Upper lobe of right lung (tissue), 1 donor: ENCODE data around the gene SPECC1L. TPM values are rescaled to one million over a fixed set of nuclear protein-coding genes. Genes with fewer than 3 reads are reported as not detected.
A peak's percentile ranks its signal among the peaks of the same experiment; 100 is the strongest.

Source experiments
- ATAC-seq: fragments of 200-7000 bp; cut with Tn5 transposase; one replicate; pipeline ENCODE4 v1.9.1; 2020; ENCODE audit warnings: mild to moderate bottlenecking, moderate library complexity
- DNase-seq: peaks from one replicate; pipeline ENCODE4 v3.0.0-alpha.2; 2020
- H3K27ac ChIP-seq: fragments of 200-600 bp; one replicate; pipeline ENCODE4 v1.8.0; 2022
- H3K27me3 ChIP-seq: fragments of 200-600 bp; one replicate; pipeline ENCODE4 v1.8.0; 2022; ENCODE audit warnings: mild to moderate bottlenecking
- H3K36me3 ChIP-seq: fragments of 200-600 bp; one replicate; pipeline ENCODE4 v1.8.0; 2022
- H3K4me1 ChIP-seq: fragments of 200-600 bp; one replicate; pipeline ENCODE4 v1.8.0; 2022
- H3K4me3 ChIP-seq: fragments of 200-600 bp; one replicate; pipeline ENCODE4 v1.8.0; 2022; ENCODE audit warnings: mild to moderate bottlenecking
- H3K9me3 ChIP-seq: fragments of 200-600 bp; one replicate; pipeline ENCODE4 v1.8.0; 2022
- CTCF ChIP-seq: fragments of 200-600 bp; IDR thresholded peaks from one replicate; pipeline ENCODE4 v1.8.0; 2022; ENCODE audit warnings: antibody characterized with exemption
- intact Hi-C: fragments of 100-400 bp; cut with DNase I; formaldehyde crosslinking; loops from one replicate; pipeline ENCODE4 v1.11.0; 2022
- total RNA-seq: library from RNA; stranded (reverse); fragmentation: NEBNext Ultra II Directional; extraction: Animal tissue kit (Norgen Biotek cat#: 25700); gene quantifications from one replicate; pipeline ENCODE4 v1.2.1, GENCODE V29; 2021
- donor health status: DM: no; HTN: yes; CAD: no; lungs with severe emphysema.

Gene SPECC1L
- total RNA-seq, 1 donor from 2014 or later = 87.1 TPM

GRCh38 chr22:24435861-24436371 is 165.3 kb downstream of the SPECC1L start:
- Histone ChIP-seq H3K36me3 (no peaks in the 10 kb centered on the region), H3K27me3 (no peaks in the 10 kb centered on the region), H3K4me3 (no peak overlapping the region), H3K9me3 (no peaks in the 10 kb centered on the region), H3K27ac (no peak overlapping the region), H3K4me1 (peaks cover 45% of the 10 kb centered on the region)
- TF ChIP-seq CTCF = no peak
- ATAC-seq (no peak), DNase-seq (peak; percentile 50)
- intact Hi-C loops = no loop called here

- Histone ChIP-seq H3K4me3 (no peak overlapping the region), H3K36me3 (peaks cover 3% of the 10 kb centered on the region), H3K27me3 (no peaks in the 10 kb centered on the region), H3K9me3 (no peaks in the 10 kb centered on the region), H3K4me1 (peaks cover 48% of the 10 kb centered on the region), H3K27ac (no peak overlapping the region)
- intact Hi-C loops = no loop called here
- no peak for ATAC-seq
- no peak for TF ChIP-seq CTCF
- peak; percentile 53 for DNase-seq
Observed at GRCh38 chr22:24436553-24436952, 165.9 kb downstream of the SPECC1L start.

- no peak for ATAC-seq
Observed at GRCh38 chr22:24437091-24437490, 166.5 kb downstream of the SPECC1L start.

GRCh38 chr22:24437741-24438328 is 167.2 kb downstream of the SPECC1L start:
- intact Hi-C loops = no loop called here
- Histone ChIP-seq H3K27me3 (no peaks in the 10 kb centered on the region), H3K9me3 (no peaks in the 10 kb centered on the region), H3K27ac (no peak overlapping the region), H3K36me3 (peaks cover 10% of the 10 kb centered on the region), H3K4me1 (peaks cover 37% of the 10 kb centered on the region), H3K4me3 (no peak overlapping the region)
- TF ChIP-seq CTCF = no peak
- no peak for ATAC-seq
- no peak for DNase-seq

More at GRCh38 chr22:24437091-24437490, 166.5 kb downstream of the SPECC1L start:
- Histone ChIP-seq H3K27ac (no peak overlapping the region), H3K4me3 (no peak overlapping the region), H3K9me3 (no peaks in the 10 kb centered on the region), H3K4me1 (peaks cover 45% of the 10 kb centered on the region), H3K27me3 (no peaks in the 10 kb centered on the region), H3K36me3 (peaks cover 8% of the 10 kb centered on the region)
- no peak for TF ChIP-seq CTCF
- DNase-seq = no peak
- intact Hi-C loops = no loop called here

- Histone ChIP-seq H3K36me3 (peaks cover 10% of the 10 kb centered on the region), H3K9me3 (no peaks in the 10 kb centered on the region), H3K27me3 (no peaks in the 10 kb centered on the region), H3K4me3 (no peak overlapping the region), H3K4me1 (peaks cover 13% of the 10 kb centered on the region), H3K27ac (no peak overlapping the region)
- TF ChIP-seq CTCF = no peak
- intact Hi-C loops = no loop called here
- DNase-seq = no peak
- ATAC-seq = peak; percentile 27
Observed at GRCh38 chr22:24440270-24440717, 169.7 kb downstream of the SPECC1L start.
